ENCODE results near the gene ACTL8. TPM values are rescaled to one million over a fixed set of nuclear protein-coding genes. Genes with fewer than 3 reads are reported as not detected.
A peak's percentile ranks its signal among the peaks of the same experiment; 100 is the strongest.
"Not testable (repeated sequence)": the region's sequence is repeated elsewhere in the genome, so short reads cannot be mapped to it uniquely, and the experiment has no call there.

ACTL8 gene
- total RNA-seq, 1 experiment from 2014 or later, result 0.46 TPM

GRCh38 chr1:17735348-17735747 is 19.8 kb upstream of the ACTL8 start:
- no peak for DNase-seq (ENCODE audit: low read depth)

GRCh38 chr1:17735793-17736192 is 19.3 kb upstream of the ACTL8 start:
- no peak for DNase-seq (ENCODE audit: low read depth)

GRCh38 chr1:17736625-17737024 is 18.5 kb upstream of the ACTL8 start:
- no peak for DNase-seq (ENCODE audit: low read depth)

- DNase-seq (ENCODE audit: low read depth), result no peak
These were observed 16.1 kb upstream of the ACTL8 start for GRCh38 chr1:17739050-17739449.

- no peak for DNase-seq (ENCODE audit: low read depth)
These were observed 14.1 kb upstream of the ACTL8 start for GRCh38 chr1:17741052-17741451.

GRCh38 chr1:17742583-17742982 is 12.6 kb upstream of the ACTL8 start:
- peak; percentile 30 for DNase-seq (ENCODE audit: low read depth)

GRCh38 chr1:17743008-17743647 is 12.0 kb upstream of the ACTL8 start:
- no peak for DNase-seq (ENCODE audit: low read depth)

- no peak for DNase-seq (ENCODE audit: low read depth)
These were observed 11.2 kb upstream of the ACTL8 start for GRCh38 chr1:17743925-17744324.

GRCh38 chr1:17744666-17745478 is 10.3 kb upstream of the ACTL8 start:
- DNase-seq (ENCODE audit: low read depth), result no peak

- DNase-seq (ENCODE audit: low read depth), result no peak
These were observed 9.6 kb upstream of the ACTL8 start for GRCh38 chr1:17745479-17745955.

- DNase-seq (ENCODE audit: low read depth), result not testable (repeated sequence)
These were observed 8.9 kb upstream of the ACTL8 start for GRCh38 chr1:17746281-17746680.

GRCh38 chr1:17746920-17747319 is 8.2 kb upstream of the ACTL8 start:
- no peak for DNase-seq (ENCODE audit: low read depth)

GRCh38 chr1:17750333-17750732 is 4.8 kb upstream of the ACTL8 start:
- DNase-seq (ENCODE audit: low read depth), result no peak

- no peak for DNase-seq (ENCODE audit: low read depth)
These were observed 2.8 kb upstream of the ACTL8 start for GRCh38 chr1:17752356-17752755.

- DNase-seq (ENCODE audit: low read depth), result no peak
These were observed 2.3 kb downstream of the ACTL8 start for GRCh38 chr1:17757426-17757825.

- DNase-seq (ENCODE audit: low read depth), result peak; percentile 41
These were observed 4.0 kb downstream of the ACTL8 start for GRCh38 chr1:17759114-17759513.

GRCh38 chr1:17762313-17762712 is 7.2 kb downstream of the ACTL8 start:
- no peak for DNase-seq (ENCODE audit: low read depth)

- DNase-seq (ENCODE audit: low read depth), result no peak
These were observed 8.3 kb downstream of the ACTL8 start for GRCh38 chr1:17763417-17763816.

- no peak for DNase-seq (ENCODE audit: low read depth)
These were observed 8.9 kb downstream of the ACTL8 start for GRCh38 chr1:17763995-17764394.

GRCh38 chr1:17764591-17764990 is 9.5 kb downstream of the ACTL8 start:
- no peak for DNase-seq (ENCODE audit: low read depth)

- peak; percentile 95 for DNase-seq (ENCODE audit: low read depth)
These were observed 10.6 kb downstream of the ACTL8 start for GRCh38 chr1:17765444-17766411.

GRCh38 chr1:17768651-17769241 is 13.6 kb downstream of the ACTL8 start:
- DNase-seq (ENCODE audit: low read depth), result peak; percentile 90

Measured in Daoy (cell line).